D721Med (cell line): ENCODE results near the gene CTNNA2.

Source experiments
- DNase-seq: peaks from one replicate; pipeline ENCODE4 v3.0.0; 2011; ENCODE audit warnings: low spot score; ENCODE audit not compliant: insufficient read length
- FAIRE-seq: peaks from 2 replicates; lab custom pipeline; 2011; peaks lifted over from hg19 to GRCh38; lab: Jason Lieb, UNC
- CTCF ChIP-seq: IDR thresholded peaks from 2 replicates; pipeline ENCODE4 v1.5.1; 2012; ENCODE audit warnings: mild to moderate bottlenecking, control low read depth; ENCODE audit not compliant: insufficient read depth; ENCODE audit errors: missing control alignments

The CTNNA2 gene

GRCh38 chr2:79940364-79940763 is 427.5 kb downstream of the CTNNA2 start:
- FAIRE-seq (no peak), DNase-seq (no peak)
- no peak for TF ChIP-seq CTCF

- FAIRE-seq = no peak
- DNase-seq = no peak
- no peak for TF ChIP-seq CTCF
These were observed 428.3 kb downstream of the CTNNA2 start for GRCh38 chr2:79941179-79941578.

- no peak for FAIRE-seq
- no peak for DNase-seq
- TF ChIP-seq CTCF = no peak
These were observed 431.4 kb downstream of the CTNNA2 start for GRCh38 chr2:79944205-79944604.

GRCh38 chr2:79945653-79946445 is 433.0 kb downstream of the CTNNA2 start:
- DNase-seq (no peak), FAIRE-seq (no peak)
- no peak for TF ChIP-seq CTCF

- TF ChIP-seq CTCF = no peak
- no peak for FAIRE-seq
- DNase-seq = no peak
These were observed 434.9 kb downstream of the CTNNA2 start for GRCh38 chr2:79947751-79948150.

- TF ChIP-seq CTCF = no peak
- DNase-seq = no peak
- peak; percentile 63 for FAIRE-seq
These were observed 437.7 kb downstream of the CTNNA2 start for GRCh38 chr2:79950526-79950925.

- FAIRE-seq (no peak), DNase-seq (no peak)
- no peak for TF ChIP-seq CTCF
These were observed 439.8 kb downstream of the CTNNA2 start for GRCh38 chr2:79952616-79953015.
